NCI-H1105 treated with DMSO at 0.1 percent for 48 hours (cell line): ENCODE data around the gene ADAMTS6.
"Not testable (repeated sequence)": the region's sequence is repeated elsewhere in the genome, so short reads cannot be mapped to it uniquely, and the experiment has no call there.

Experiments
- DNase-seq: peaks from one replicate; lab custom pipeline; 2025; lab: John Stamatoyannopoulos, UW

ADAMTS6 gene

GRCh38 chr5:65197531-65198455 lies 283.9 kb downstream of the ADAMTS6 start:
- DNase-seq, result no peak

DNA sequence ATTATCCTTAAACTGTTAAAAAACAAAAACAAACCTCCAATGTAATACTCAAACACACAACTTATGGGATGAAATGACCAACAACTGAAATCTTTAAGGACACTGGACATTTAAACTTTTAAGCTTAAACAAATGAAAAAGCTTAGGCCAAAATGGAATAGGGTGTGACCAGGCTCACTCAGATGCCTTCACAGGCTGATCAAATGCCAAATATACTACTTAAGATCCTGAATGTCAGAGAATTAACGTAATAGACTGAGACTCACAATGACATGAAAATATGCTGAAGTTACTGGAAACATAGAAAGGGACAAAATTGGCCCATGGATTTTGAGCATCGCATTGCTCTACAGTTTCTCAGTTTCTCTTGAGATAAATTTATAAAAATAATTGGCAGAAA lies 286.8 kb downstream of the ADAMTS6 start:
- DNase-seq, result no peak

DNA sequence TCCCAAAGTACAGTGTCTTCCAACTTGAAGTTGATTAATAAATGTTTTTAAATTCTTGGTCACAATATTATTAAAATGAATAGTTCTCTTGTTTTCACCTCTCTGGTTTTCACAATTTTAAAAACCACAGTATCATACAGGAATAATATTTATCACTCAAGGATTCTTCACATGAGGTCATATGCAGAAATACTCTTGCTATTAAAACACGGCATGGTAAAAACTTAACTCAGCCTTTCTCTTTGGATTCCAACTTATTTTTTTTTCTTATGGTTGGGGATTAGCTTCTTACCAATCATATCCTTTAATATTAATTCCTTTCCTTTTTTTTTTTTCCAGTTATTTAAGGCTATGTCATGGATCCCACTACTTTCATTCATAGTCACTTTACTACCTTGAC lies 289.4 kb downstream of the ADAMTS6 start:
- DNase-seq, result no peak

- DNase-seq, result no peak
Measured at GRCh38 chr5:65191554-65192135, 290.1 kb downstream of the ADAMTS6 start.

DNA sequence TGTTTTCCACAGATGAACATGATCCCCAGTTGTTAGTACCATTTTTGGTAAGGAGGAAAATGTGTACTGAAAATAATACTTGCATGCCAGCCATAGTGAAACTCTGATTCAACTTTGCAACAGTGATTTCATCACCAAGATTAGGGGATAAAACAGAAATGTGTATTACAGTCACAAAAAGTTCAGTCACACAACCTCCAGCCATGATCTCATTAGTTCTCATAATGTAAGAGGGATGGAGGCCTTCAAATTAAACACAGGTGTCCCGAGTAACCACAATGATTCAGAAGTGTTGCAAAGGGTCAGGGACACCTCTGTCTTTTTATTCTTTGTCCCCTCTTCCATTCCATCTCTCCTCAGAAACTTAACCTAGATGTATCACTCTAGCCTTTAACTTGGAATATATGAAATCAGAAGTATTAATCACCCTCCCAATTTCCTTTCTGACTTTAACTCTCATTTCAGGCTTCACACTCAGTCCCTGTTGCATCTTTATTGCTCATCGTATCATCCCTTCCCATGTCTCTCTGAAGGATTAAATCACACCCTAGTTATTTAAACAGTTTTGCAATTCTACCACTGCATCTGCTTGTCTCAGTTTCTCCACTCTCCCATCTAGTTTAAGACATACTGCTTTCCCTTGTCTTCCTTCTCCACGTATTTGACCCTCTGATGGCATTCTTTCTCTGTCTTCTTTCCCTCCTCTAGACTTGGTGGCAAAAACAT lies 291.2 kb downstream of the ADAMTS6 start:
- no peak for DNase-seq

GRCh38 chr5:65186646-65187227 lies 295.0 kb downstream of the ADAMTS6 start:
- no peak for DNase-seq

DNA sequence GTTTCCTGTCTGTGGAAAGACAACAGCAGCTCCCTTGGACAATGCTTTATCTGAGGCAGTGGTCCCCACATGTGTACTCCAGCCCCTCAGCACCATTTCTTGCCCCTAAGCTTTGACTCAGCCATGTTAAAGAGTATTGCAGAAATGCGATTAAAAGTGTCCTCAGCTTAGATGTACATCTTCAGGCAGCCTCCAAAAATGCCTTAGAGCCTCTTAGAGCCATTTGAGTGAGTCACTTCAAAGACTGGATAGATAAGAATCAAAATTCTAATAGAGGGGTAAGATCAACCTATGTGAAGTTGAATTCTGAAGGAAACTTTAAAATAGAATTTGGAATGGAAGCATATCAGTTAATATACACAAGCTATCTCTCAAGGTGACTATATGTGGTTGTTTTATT lies 296.3 kb downstream of the ADAMTS6 start:
- no peak for DNase-seq

DNA sequence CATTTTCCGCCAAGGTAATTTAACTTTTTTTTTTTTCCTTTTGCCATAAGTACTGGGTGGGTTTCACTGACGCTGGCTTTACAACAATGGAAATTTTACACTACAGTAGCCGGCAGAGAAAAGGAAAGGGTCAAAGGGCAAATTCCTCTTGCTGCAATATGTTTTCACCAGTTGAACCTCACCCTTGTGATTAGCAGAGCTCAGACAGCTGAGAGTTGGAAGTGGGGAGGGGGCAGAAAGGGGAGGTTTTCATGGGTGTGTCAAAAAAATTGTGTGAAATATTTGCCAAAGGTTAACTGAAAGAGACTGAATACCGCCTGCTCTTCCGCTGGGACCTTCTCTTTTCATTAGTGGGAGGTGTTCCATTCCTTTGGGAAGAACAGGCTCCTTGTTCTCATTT lies 296.9 kb downstream of the ADAMTS6 start:
- DNase-seq, result no peak

- DNase-seq, result not testable (repeated sequence)
Measured at GRCh38 chr5:65174231-65174630, 307.5 kb downstream of the ADAMTS6 start.

DNA sequence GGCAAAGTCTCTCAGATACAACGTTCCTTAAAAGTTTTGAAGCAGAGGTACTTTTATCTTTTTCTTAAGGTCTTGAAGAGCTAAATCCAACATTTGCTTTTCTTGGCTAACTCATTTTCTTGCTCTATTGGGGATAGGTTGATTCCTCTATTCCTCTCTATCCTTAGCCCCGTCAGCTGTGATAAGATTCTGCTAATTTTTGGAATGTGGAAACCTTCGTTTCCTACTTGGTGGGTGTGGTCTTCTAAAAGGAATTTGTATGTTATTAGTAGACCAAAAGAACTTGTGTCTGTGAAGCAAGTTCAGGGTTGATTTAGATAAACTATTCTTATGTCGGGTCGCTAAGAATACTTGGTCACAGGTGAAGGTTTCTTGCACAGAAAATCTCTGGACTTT lies 308.6 kb downstream of the ADAMTS6 start:
- DNase-seq, result no peak

DNA sequence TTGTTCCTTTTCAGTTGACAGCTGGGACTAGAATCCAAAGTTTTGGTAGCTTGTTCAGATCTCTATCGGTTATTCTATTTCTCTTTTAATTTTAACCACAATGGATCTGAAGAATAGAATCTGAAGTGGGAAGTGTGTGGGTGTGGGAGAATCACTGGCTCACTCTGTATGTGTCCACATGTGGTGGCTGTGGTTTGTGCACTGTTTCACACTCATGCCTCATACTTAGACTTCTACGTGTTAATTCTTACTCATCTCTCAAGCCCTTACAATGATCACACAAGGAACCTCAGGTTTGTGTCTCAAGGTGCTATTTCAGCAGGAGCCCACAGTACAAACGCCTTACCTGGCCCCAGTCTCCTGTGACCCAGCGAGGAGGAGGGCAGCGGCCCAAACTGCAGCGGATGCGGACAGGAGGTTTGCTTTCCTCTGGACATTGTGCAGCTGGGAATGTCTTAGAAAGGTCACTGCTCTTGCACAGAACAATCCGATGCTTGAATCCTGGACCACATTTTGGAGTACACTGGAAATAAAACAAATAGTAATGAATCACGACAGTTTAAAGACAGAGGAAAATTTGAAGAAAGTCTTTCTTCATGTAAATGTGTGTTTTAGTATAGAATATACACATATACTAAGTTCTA lies 309.1 kb downstream of the ADAMTS6 start:
- no peak for DNase-seq

GRCh38 chr5:65171645-65172044 lies 310.1 kb downstream of the ADAMTS6 start:
- no peak for DNase-seq

GRCh38 chr5:65163698-65164097 lies 318.0 kb downstream of the ADAMTS6 start:
- no peak for DNase-seq

- DNase-seq, result no peak
Measured at GRCh38 chr5:65161655-65162054, 320.1 kb downstream of the ADAMTS6 start.

DNA sequence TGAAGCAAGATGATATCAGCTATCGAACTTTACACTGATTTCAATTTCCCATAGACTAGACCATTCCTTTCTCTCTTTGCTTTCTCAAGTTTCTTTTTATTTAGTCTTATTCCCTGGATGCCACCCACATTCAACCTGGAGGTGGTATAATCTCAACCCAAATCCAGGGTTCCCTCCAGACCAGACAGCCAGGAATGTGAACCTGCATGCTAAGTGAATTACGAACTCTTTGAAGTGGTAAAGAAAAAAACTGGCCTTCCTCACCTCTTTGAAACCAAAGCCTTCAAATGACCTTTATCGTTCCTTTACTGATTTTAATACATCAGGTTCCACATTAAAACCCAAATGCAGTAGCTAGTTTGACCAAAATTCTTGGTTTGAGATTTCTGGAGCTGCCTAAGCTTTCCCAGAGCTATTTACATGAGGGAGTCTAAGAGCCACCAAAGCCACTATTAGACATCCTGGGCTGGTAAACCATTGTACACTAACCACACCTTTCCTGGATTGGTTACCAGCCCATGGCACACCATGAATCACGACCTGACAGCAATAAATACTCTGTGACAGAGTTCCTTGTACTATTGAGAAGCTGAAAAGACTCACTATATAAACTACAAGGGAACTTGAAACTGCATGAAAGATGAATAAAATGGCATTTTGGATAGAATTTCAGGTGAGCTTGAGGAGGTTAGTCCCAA lies 323.7 kb downstream of the ADAMTS6 start:
- no peak for DNase-seq

GRCh38 chr5:65156933-65157332 lies 324.8 kb downstream of the ADAMTS6 start:
- DNase-seq, result no peak

GRCh38 chr5:65152131-65152530 lies 329.6 kb downstream of the ADAMTS6 start:
- DNase-seq, result no peak

GRCh38 chr5:65151614-65152013 lies 330.1 kb downstream of the ADAMTS6 start:
- no peak for DNase-seq

GRCh38 chr5:65150599-65151304 lies 331.0 kb downstream of the ADAMTS6 start:
- DNase-seq, result no peak

GRCh38 chr5:65149827-65150226 lies 331.9 kb downstream of the ADAMTS6 start:
- DNase-seq, result no peak
